Lower lobe of right lung (tissue), 2 donors: ENCODE results near the gene DNAJC8. TPM values are rescaled to one million over a fixed set of nuclear protein-coding genes. Genes with fewer than 3 reads are reported as not detected.

Source experiments
- ATAC-seq, 2 donors: fragments of 200-7000 bp; cut with Tn5 transposase; one replicate each; pipeline ENCODE4 v1.9.1; 2020 to 2022; ENCODE audit warnings: mild to moderate bottlenecking in 2 of 2, moderate library complexity in 2 of 2
- DNase-seq: peaks from one replicate; pipeline ENCODE4 v3.0.0-alpha.2; 2020
- H3K27ac ChIP-seq: fragments of 200-600 bp; one replicate; pipeline ENCODE4 v1.8.0; 2022
- H3K27me3 ChIP-seq: fragments of 200-600 bp; one replicate; pipeline ENCODE4 v1.8.0; 2022; ENCODE audit warnings: low read depth
- H3K36me3 ChIP-seq: fragments of 200-600 bp; one replicate; pipeline ENCODE4 v1.8.0; 2022; ENCODE audit warnings: mild to moderate bottlenecking
- H3K4me1 ChIP-seq: fragments of 200-600 bp; one replicate; pipeline ENCODE4 v1.8.0; 2022
- H3K4me3 ChIP-seq: fragments of 200-600 bp; one replicate; pipeline ENCODE4 v1.8.0; 2022; ENCODE audit warnings: mild to moderate bottlenecking
- H3K9me3 ChIP-seq: fragments of 200-600 bp; one replicate; pipeline ENCODE4 v1.8.0; 2022
- CTCF ChIP-seq: fragments of 200-600 bp; IDR thresholded peaks from one replicate; pipeline ENCODE4 v1.8.0; 2022; ENCODE audit warnings: antibody characterized with exemption, mild to moderate bottlenecking
- intact Hi-C: fragments of 100-400 bp; cut with DNase I; formaldehyde crosslinking; loops from one replicate; pipeline ENCODE4 v1.11.0; 2022
- total RNA-seq: library from RNA; stranded (reverse); fragmentation: NEBNext Ultra II Directional; extraction: Animal tissue kit (Norgen Biotek cat#: 25700); gene quantifications from one replicate; pipeline ENCODE4 v1.2.1, GENCODE V29; 2021
- donor health status: DM: no; HTN: yes; CAD: no; lungs with severe emphysema.

DNAJC8 gene
- total RNA-seq, 1 donor from 2014 or later, result 68.9 TPM

- Histone ChIP-seq H3K4me1 (peaks cover 28% of the 10 kb centered on the region), H3K36me3 (peaks cover 86% of the 10 kb centered on the region), H3K9me3 (no peaks in the 10 kb centered on the region), H3K27ac (no peak overlapping the region), H3K27me3 (no peaks in the 10 kb centered on the region), H3K4me3 (no peak overlapping the region)
- DNase-seq (no peak), ATAC-seq (no peak)
- intact Hi-C loops, result no loop called here
- no peak for TF ChIP-seq CTCF
These were observed 45.9 kb upstream of the DNAJC8 start for GRCh38 chr1:28278763-28279162.

DNA sequence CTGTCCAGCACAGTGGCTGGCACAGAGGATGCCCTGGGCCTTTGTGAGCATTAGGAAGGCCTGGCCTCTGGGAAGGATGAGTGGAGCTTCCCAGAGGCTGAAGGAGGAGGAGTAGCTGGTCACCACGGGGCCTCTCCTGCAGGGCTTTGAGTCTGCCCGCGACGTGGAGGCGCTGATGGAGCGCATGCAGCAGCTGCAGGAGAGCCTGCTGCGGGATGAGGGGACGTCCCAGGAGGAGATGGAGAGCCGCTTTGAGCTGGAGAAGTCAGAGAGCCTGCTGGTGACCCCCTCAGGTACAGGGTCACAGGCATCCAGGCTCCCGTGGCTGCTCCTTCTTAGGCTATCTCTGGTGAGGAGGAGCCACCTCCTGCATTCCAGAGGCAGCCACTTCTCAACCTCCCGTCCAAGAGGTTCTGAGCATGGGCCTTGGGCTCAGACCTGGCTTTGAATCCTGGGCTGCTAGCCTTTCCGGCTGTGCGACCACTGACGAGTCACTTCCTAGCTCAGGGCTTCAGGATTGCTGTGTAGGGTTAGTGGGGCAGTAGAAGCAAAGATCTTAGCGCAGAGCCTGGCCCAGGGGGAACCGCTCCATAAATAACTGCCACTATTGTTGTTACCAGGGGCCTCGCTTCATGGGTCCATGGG lies 40.5 kb upstream of the DNAJC8 start:
- no peak for TF ChIP-seq CTCF
- intact Hi-C loops, result no loop called here
- Histone ChIP-seq H3K27ac (no peak overlapping the region), H3K36me3 (peaks cover 77% of the 10 kb centered on the region), H3K9me3 (no peaks in the 10 kb centered on the region), H3K4me1 (no peaks in the 10 kb centered on the region), H3K27me3 (no peaks in the 10 kb centered on the region), H3K4me3 (no peak overlapping the region)
- DNase-seq (no peak), ATAC-seq (no peak)

- H3K4me3 ChIP-seq, result no peak overlapping the region
- no peaks in the 10 kb centered on the region for H3K9me3 ChIP-seq
- no peaks in the 10 kb centered on the region for H3K4me1 ChIP-seq
- intact Hi-C loops, result no loop called here
- H3K27ac ChIP-seq, result no peak overlapping the region
- no peak for DNase-seq
- TF ChIP-seq CTCF, result no peak
- no peak for ATAC-seq
- peaks cover 67% of the 10 kb centered on the region for H3K36me3 ChIP-seq
- no peaks in the 10 kb centered on the region for H3K27me3 ChIP-seq
These were observed 39.5 kb upstream of the DNAJC8 start for GRCh38 chr1:28272215-28272852.

DNA sequence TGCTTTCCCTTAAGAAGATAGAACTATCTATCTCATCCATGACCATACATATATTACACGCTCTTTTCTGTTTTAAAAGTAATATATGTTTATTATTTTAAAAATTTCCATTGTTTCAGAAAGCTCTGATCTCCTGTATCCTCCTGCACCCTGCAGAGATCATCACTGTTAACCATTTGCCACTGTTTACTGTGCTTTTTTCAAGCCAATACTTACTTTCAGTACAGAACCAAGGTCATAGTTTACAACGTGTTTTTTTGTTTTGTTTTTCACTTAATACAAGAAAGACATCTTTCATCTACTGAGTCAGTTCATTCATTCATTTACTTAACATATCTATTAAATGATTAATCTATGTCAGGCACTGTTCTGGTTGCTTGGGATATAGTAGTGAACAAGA lies 36.7 kb upstream of the DNAJC8 start:
- DNase-seq (no peak), ATAC-seq (no peak)
- Histone ChIP-seq H3K27ac (no peak overlapping the region), H3K4me1 (peaks cover 7% of the 10 kb centered on the region), H3K4me3 (no peak overlapping the region), H3K9me3 (no peaks in the 10 kb centered on the region), H3K36me3 (peaks cover 39% of the 10 kb centered on the region), H3K27me3 (no peaks in the 10 kb centered on the region)
- no peak for TF ChIP-seq CTCF
- intact Hi-C loops, result no loop called here

- H3K4me1 ChIP-seq, result peaks cover 17% of the 10 kb centered on the region
- no peak for TF ChIP-seq CTCF
- no peak for ATAC-seq
- no peaks in the 10 kb centered on the region for H3K27me3 ChIP-seq
- intact Hi-C loops, result no loop called here
- H3K4me3 ChIP-seq, result no peak overlapping the region
- no peak overlapping the region for H3K27ac ChIP-seq
- peaks cover 20% of the 10 kb centered on the region for H3K36me3 ChIP-seq
- DNase-seq, result no peak
- H3K9me3 ChIP-seq, result no peaks in the 10 kb centered on the region
These were observed 34.8 kb upstream of the DNAJC8 start for GRCh38 chr1:28267633-28268032.
